ENCODE data around the gene LOXL1. TPM values are rescaled to one million over a fixed set of nuclear protein-coding genes. Genes with fewer than 3 reads are reported as not detected.

Gene LOXL1
- total RNA-seq, 1 donor from 2014 or later: 5.3 TPM

- no peak for FAIRE-seq
- no peaks in the 10 kb centered on the region for H3K27me3 ChIP-seq (ENCODE audit: control insufficient read depth, insufficient read depth, low read length)
- H3K36me3 ChIP-seq (ENCODE audit: control insufficient read depth, insufficient read depth, low read length): peaks cover 6% of the 10 kb centered on the region
- no peak for TF ChIP-seq CTCF (IDR thresholded peaks at IDR 0.05; ENCODE audit: insufficient read depth, low read length, severe bottlenecking)
- no peak overlapping the region for H3K4me3 ChIP-seq (ENCODE audit: low read depth, low read length)
- DNase-seq (ENCODE audit: low read depth): no peak
Observed at GRCh38 chr15:73993211-73993994, 67.1 kb downstream of the LOXL1 start.

- Histone ChIP-seq H3K36me3 (ENCODE audit: control insufficient read depth, insufficient read depth, low read length) (peaks cover 6% of the 10 kb centered on the region), H3K4me3 (ENCODE audit: low read depth, low read length) (peak within 1 kb of the TSS; percentile 67), H3K27me3 (ENCODE audit: control insufficient read depth, insufficient read depth, low read length) (no peaks in the 10 kb centered on the region)
- TF ChIP-seq CTCF (IDR thresholded peaks at IDR 0.05; ENCODE audit: insufficient read depth, low read length, severe bottlenecking): no peak
- FAIRE-seq (no peak), DNase-seq (ENCODE audit: low read depth) (peak; percentile 86)
Observed at GRCh38 chr15:73994413-73994883, 68.2 kb downstream of the LOXL1 start, which contains the start of gene PML. TSS of gene PML (plus strand) at chr15:73994716. CDS start at chr15:73994813, 97 bp downstream.

GRCh38 chr15:73994912-73995622 is 68.8 kb downstream of the LOXL1 start:
- H3K36me3 ChIP-seq (ENCODE audit: control insufficient read depth, insufficient read depth, low read length): peaks cover 6% of the 10 kb centered on the region
- DNase-seq (ENCODE audit: low read depth) (no peak), FAIRE-seq (no peak)
- no peaks in the 10 kb centered on the region for H3K27me3 ChIP-seq (ENCODE audit: control insufficient read depth, insufficient read depth, low read length)
- H3K4me3 ChIP-seq (ENCODE audit: low read depth, low read length): peak overlapping the region; percentile 67
- TF ChIP-seq CTCF (IDR thresholded peaks at IDR 0.05; ENCODE audit: insufficient read depth, low read length, severe bottlenecking): no peak

- no peak for FAIRE-seq
- no peak for TF ChIP-seq CTCF (IDR thresholded peaks at IDR 0.05; ENCODE audit: insufficient read depth, low read length, severe bottlenecking)
- no peak overlapping the region for H3K4me3 ChIP-seq (ENCODE audit: low read depth, low read length)
- no peaks in the 10 kb centered on the region for H3K27me3 ChIP-seq (ENCODE audit: control insufficient read depth, insufficient read depth, low read length)
- peaks cover 6% of the 10 kb centered on the region for H3K36me3 ChIP-seq (ENCODE audit: control insufficient read depth, insufficient read depth, low read length)
- DNase-seq (ENCODE audit: low read depth): no peak
Observed at GRCh38 chr15:73996267-73996666, 70.0 kb downstream of the LOXL1 start.

GRCh38 chr15:73996939-73997338 is 70.7 kb downstream of the LOXL1 start:
- no peak overlapping the region for H3K4me3 ChIP-seq (ENCODE audit: low read depth, low read length)
- FAIRE-seq: no peak
- H3K27me3 ChIP-seq (ENCODE audit: control insufficient read depth, insufficient read depth, low read length): no peaks in the 10 kb centered on the region
- H3K36me3 ChIP-seq (ENCODE audit: control insufficient read depth, insufficient read depth, low read length): peaks cover 7% of the 10 kb centered on the region
- DNase-seq (ENCODE audit: low read depth): no peak
- no peak for TF ChIP-seq CTCF (IDR thresholded peaks at IDR 0.05; ENCODE audit: insufficient read depth, low read length, severe bottlenecking)
